ENCODE measurements around the gene TM4SF1.

DNA sequence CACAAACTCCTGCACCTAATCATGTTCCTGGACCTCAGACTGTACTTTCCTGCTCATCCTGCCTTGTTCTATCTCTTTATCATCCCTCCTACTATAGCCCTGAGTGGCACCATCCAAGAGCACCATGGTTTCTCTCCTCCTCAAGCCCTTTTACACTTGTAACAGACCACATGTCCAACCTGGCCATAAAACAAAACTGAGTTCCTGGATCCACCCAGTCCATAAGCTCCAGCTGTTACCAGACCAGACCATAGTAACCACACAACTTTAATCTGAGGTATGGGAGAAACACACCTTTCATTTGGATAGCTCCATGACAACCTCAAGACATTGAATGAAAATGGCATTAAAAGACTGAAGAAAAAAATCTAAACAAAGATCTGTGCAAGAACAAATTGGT lies 53.1 kb downstream of the TM4SF1 start:
- TF ChIP-seq EZH2phosphoT487 (IDR thresholded peaks at IDR 0.05; ENCODE audit: borderline replicate concordance): no peak
- TF ChIP-seq POLR2A (IDR thresholded peaks at IDR 0.05; ENCODE audit: borderline replicate concordance, extremely low read depth, insufficient read depth, insufficient read length): no peak
- no peak for TF ChIP-seq EZH2 (IDR thresholded peaks at IDR 0.05)
- TF ChIP-seq JUND (IDR thresholded peaks at IDR 0.05): no peak
